Naive thymus-derived CD4-positive, alpha-beta T cell (primary cell): ENCODE data around the gene RC3H1. TPM values are rescaled to one million over a fixed set of nuclear protein-coding genes. Genes with fewer than 3 reads are reported as not detected.
"Not testable (repeated sequence)": the region's sequence is repeated elsewhere in the genome, so short reads cannot be mapped to it uniquely, and the experiment has no call there.

Source experiments
- ATAC-seq: fragments of 150-1000 bp; cut with Tn5 transposase; 2 replicates; pipeline ENCODE4 v1.10.0; 2021; ENCODE audit warnings: mild to moderate bottlenecking, moderate library complexity
- CTCF ChIA-PET: fragments of 350-600 bp; sonication (Branson Sonifier 250); formaldehyde crosslinking; loops from one replicate; lab custom pipeline; 2021; ENCODE audit warnings: antibody characterized with exemption; lab: Charles Lee
- POLR2A ChIA-PET: fragments of 350-600 bp; sonication (Branson Sonifier 250); formaldehyde crosslinking; loops from one replicate; lab custom pipeline; 2021; ENCODE audit warnings: antibody characterized with exemption, inconsistent platforms; lab: Charles Lee
- DNase-seq, 9 donors: peaks; one replicate each; pipeline versions ENCODE4 v3.0.0 to v3.0.0-alpha.2; 2020 to 2022; ENCODE audit warnings: mixed read lengths in 1 of 9
- H3K27ac ChIP-seq: one replicate; pipeline ENCODE4 v1.7.0; 2013; ENCODE audit warnings: mild to moderate bottlenecking, low read depth, low read length, moderate library complexity
- H3K27me3 ChIP-seq, 2 donors: one replicate each; pipeline ENCODE4 v1.7.0; 2013; ENCODE audit warnings: low read length in 2 of 2, mild to moderate bottlenecking in 2 of 2, moderate library complexity in 2 of 2; ENCODE audit not compliant: control insufficient read depth in 2 of 2, insufficient read depth in 2 of 2
- H3K36me3 ChIP-seq, 3 experiments: 1 replicate in 2 of 3; 2 replicates in 1 of 3; pipeline ENCODE4 v1.7.0; 2013; ENCODE audit warnings: low read length in 3 of 3, mild to moderate bottlenecking in 3 of 3, moderate library complexity in 1 of 3; ENCODE audit not compliant: insufficient read depth in 3 of 3, control insufficient read depth in 2 of 3
- H3K4me1 ChIP-seq, 2 donors: one replicate each; pipeline ENCODE4 v1.7.0; 2013; ENCODE audit warnings: low read length in 2 of 2, mild to moderate bottlenecking in 2 of 2, moderate library complexity in 1 of 2; ENCODE audit not compliant: control insufficient read depth in 2 of 2, insufficient read depth in 2 of 2
- H3K4me3 ChIP-seq: 2 replicates; pipeline ENCODE4 v1.7.0; 2013; ENCODE audit warnings: mild to moderate bottlenecking, low read length
- H3K9me3 ChIP-seq, 3 experiments: 1 replicate in 2 of 3; 2 replicates in 1 of 3; pipeline ENCODE4 v1.7.0; 2013; ENCODE audit warnings: low read length in 3 of 3; ENCODE audit not compliant: control insufficient read depth in 2 of 3
- H3K27ac Mint-ChIP-seq, 9 donors: one replicate each; pipeline ENCODE4 v1.8.0; 2020 to 2022; ENCODE audit warnings: mixed read lengths in 9 of 9, mild to moderate bottlenecking in 8 of 9, moderate library complexity in 5 of 9, inconsistent platforms in 2 of 9
- H3K27me3 Mint-ChIP-seq, 5 donors: one replicate each; pipeline ENCODE4 v1.8.0; 2021 to 2022; ENCODE audit warnings: mixed read lengths in 5 of 5, mild to moderate bottlenecking in 1 of 5
- H3K36me3 Mint-ChIP-seq, 5 donors: one replicate each; pipeline ENCODE4 v1.8.0; 2020 to 2022; ENCODE audit warnings: mixed read lengths in 5 of 5, mild to moderate bottlenecking in 3 of 5, inconsistent platforms in 1 of 5
- H3K4me1 Mint-ChIP-seq, 7 donors: one replicate each; pipeline ENCODE4 v1.8.0; 2020 to 2022; ENCODE audit warnings: mixed read lengths in 7 of 7, mild to moderate bottlenecking in 3 of 7, inconsistent platforms in 1 of 7
- H3K4me3 Mint-ChIP-seq, 10 donors: one replicate each; pipeline ENCODE4 v1.8.0; 2020 to 2022; ENCODE audit warnings: mild to moderate bottlenecking in 10 of 10, mixed read lengths in 10 of 10, moderate library complexity in 6 of 10, inconsistent platforms in 2 of 10
- H3K9me3 Mint-ChIP-seq, 11 donors: one replicate each; pipeline ENCODE4 v1.8.0; 2020 to 2022; ENCODE audit warnings: mixed read lengths in 11 of 11, mild to moderate bottlenecking in 4 of 11, inconsistent platforms in 1 of 11, moderate library complexity in 1 of 11
- intact Hi-C, 2 donors: fragments of 100-400 bp; cut with micrococcal nuclease; formaldehyde crosslinking; loops; one replicate each; pipeline ENCODE4 v1.15.1; 2023
- polyA plus RNA-seq, 2 donors: library from polyadenylated mRNA; unstranded; fragments of 300-500 nt; fragmentation: Illumina TruSeq; gene quantifications; one replicate each; pipeline ENCODE4 v1.2.3, GENCODE V29; 2021
- total RNA-seq, 6 experiments: library from RNA in 5 of 6; stranded (reverse) in 5 of 6; gene quantifications; 1 replicate in 5 of 6; 2 replicates in 1 of 6; pipeline ENCODE4 v1.2.3 and lab custom pipeline; 2021 to 2026

RC3H1 gene
- total and polyA plus RNA-seq, 7 experiments from 2014 or later, result 6.7 to 49.5 (median 40.5) TPM

- peaks cover 24 to 83% (median 60%) of the 10 kb centered on the region in 7 donors for H3K4me1 Mint-ChIP-seq
- ChIA-PET POLR2A (no interaction called here), CTCF (interaction anchor here (0.6 kb wide), 1 partner anchor 1999 kb away, joined by 4 read pairs; no protein-coding TSS in a partner anchor)
- H3K4me1 ChIP-seq, result peaks cover 0 to 7% of the 10 kb centered on the region in 2 donors
- H3K36me3 Mint-ChIP-seq, result peaks cover 0 to 15% (median 2%) of the 10 kb centered on the region in 5 donors
- no peak for ATAC-seq
- peak overlapping the region in 4 of 9 donors; percentile 29 to 62 (median 46) for H3K27ac Mint-ChIP-seq
- H3K36me3 ChIP-seq, result peaks cover 0 to 5% (median 0%) of the 10 kb centered on the region in 3 experiments
- H3K27me3 ChIP-seq, result no peaks in the 10 kb centered on the region
- intact Hi-C loops, result loop anchor here in 1 of 2 donors (2.0 kb wide), 1 partner anchor 15 kb away; no protein-coding TSS in a partner anchor
- no peaks in the 10 kb centered on the region for H3K9me3 ChIP-seq
- H3K27me3 Mint-ChIP-seq, result no peaks in the 10 kb centered on the region
- no peaks in the 10 kb centered on the region for H3K9me3 Mint-ChIP-seq
- no peak overlapping the region for H3K27ac ChIP-seq
- no peak overlapping the region for H3K4me3 ChIP-seq
- DNase-seq, result no peak
- peak overlapping the region in 1 of 10 donors; percentile 3 for H3K4me3 Mint-ChIP-seq
Observed at GRCh38 chr1:174001573-174001972, 20.6 kb downstream of the RC3H1 start.

GRCh38 chr1:174000371-174000770 lies 21.8 kb downstream of the RC3H1 start:
- ChIA-PET CTCF (no interaction called here), POLR2A (no interaction called here)
- ATAC-seq (no peak), DNase-seq (no peak)
- Histone ChIP-seq H3K4me3 (no peak overlapping the region), H3K27ac (no peak overlapping the region), H3K4me1 (peaks cover 0 to 7% of the 10 kb centered on the region in 2 donors), H3K9me3 (no peaks in the 10 kb centered on the region), H3K36me3 (peaks cover 0 to 8% (median 0%) of the 10 kb centered on the region in 3 experiments), H3K27me3 (no peaks in the 10 kb centered on the region)
- H3K27me3 Mint-ChIP-seq, result no peaks in the 10 kb centered on the region
- peak overlapping the region in 2 of 10 donors; percentile 3 to 36 for H3K4me3 Mint-ChIP-seq
- intact Hi-C loops, result loop anchor here in 1 of 2 donors (2.0 kb wide), 1 partner anchor 16 kb away; no protein-coding TSS in a partner anchor
- peaks cover 0 to 12% (median 3%) of the 10 kb centered on the region in 5 donors for H3K36me3 Mint-ChIP-seq
- no peaks in the 10 kb centered on the region for H3K9me3 Mint-ChIP-seq
- peaks cover 27 to 78% (median 58%) of the 10 kb centered on the region in 7 donors for H3K4me1 Mint-ChIP-seq
- H3K27ac Mint-ChIP-seq, result peak overlapping the region in 3 of 9 donors; percentile 29 to 68 (median 62)

GRCh38 chr1:173997791-173998190 lies 24.4 kb downstream of the RC3H1 start:
- Histone ChIP-seq H3K27me3 (no peaks in the 10 kb centered on the region), H3K4me1 (peaks cover 0 to 5% of the 10 kb centered on the region in 2 donors), H3K4me3 (no peak overlapping the region), H3K27ac (peak overlapping the region; percentile 20), H3K9me3 (no peaks in the 10 kb centered on the region), H3K36me3 (peaks cover 0 to 9% (median 0%) of the 10 kb centered on the region in 3 experiments)
- no peak for DNase-seq
- ChIA-PET CTCF (no interaction called here), POLR2A (no interaction called here)
- no peaks in the 10 kb centered on the region for H3K27me3 Mint-ChIP-seq
- H3K4me1 Mint-ChIP-seq, result peaks cover 27 to 66% (median 49%) of the 10 kb centered on the region in 7 donors
- ATAC-seq, result no peak
- no peak overlapping the region for H3K4me3 Mint-ChIP-seq
- H3K36me3 Mint-ChIP-seq, result peaks cover 0 to 5% (median 3%) of the 10 kb centered on the region in 5 donors
- H3K27ac Mint-ChIP-seq, result peak overlapping the region in 5 of 9 donors; percentile 1 to 76 (median 10)
- H3K9me3 Mint-ChIP-seq, result no peaks in the 10 kb centered on the region
- intact Hi-C loops, result loop anchor here in 1 of 2 donors (5.0 kb wide), 1 partner anchor 220 kb away; no protein-coding TSS in a partner anchor

GRCh38 chr1:173996995-173997394 lies 25.2 kb downstream of the RC3H1 start:
- Histone ChIP-seq H3K4me3 (no peak overlapping the region), H3K36me3 (peaks cover 0 to 17% (median 3%) of the 10 kb centered on the region in 3 experiments), H3K4me1 (peaks cover 0 to 2% of the 10 kb centered on the region in 2 donors), H3K27ac (no peak overlapping the region), H3K9me3 (no peaks in the 10 kb centered on the region), H3K27me3 (no peaks in the 10 kb centered on the region)
- ATAC-seq, result no peak
- peaks cover 3 to 13% (median 5%) of the 10 kb centered on the region in 5 donors for H3K36me3 Mint-ChIP-seq
- ChIA-PET POLR2A (no interaction called here), CTCF (no interaction called here)
- DNase-seq, result no peak
- H3K27ac Mint-ChIP-seq, result peak overlapping the region in 2 of 9 donors; percentile 36 to 44
- H3K4me3 Mint-ChIP-seq, result no peak overlapping the region
- no peaks in the 10 kb centered on the region for H3K27me3 Mint-ChIP-seq
- peaks cover 21 to 58% (median 45%) of the 10 kb centered on the region in 7 donors for H3K4me1 Mint-ChIP-seq
- intact Hi-C loops, result loop anchor here in 1 of 2 donors (5.0 kb wide), 1 partner anchor 220 kb away; no protein-coding TSS in a partner anchor
- H3K9me3 Mint-ChIP-seq, result no peaks in the 10 kb centered on the region

GRCh38 chr1:173995475-173995874 lies 26.7 kb downstream of the RC3H1 start:
- H3K27me3 Mint-ChIP-seq, result no peaks in the 10 kb centered on the region
- no peak for ATAC-seq
- no peaks in the 10 kb centered on the region for H3K27me3 ChIP-seq
- peaks cover 3 to 22% (median 7%) of the 10 kb centered on the region in 5 donors for H3K36me3 Mint-ChIP-seq
- intact Hi-C loops, result loop anchor here in 1 of 2 donors (5.0 kb wide), 1 partner anchor 222 kb away; no protein-coding TSS in a partner anchor
- CTCF ChIA-PET, result no interaction called here
- H3K9me3 ChIP-seq, result no peaks in the 10 kb centered on the region
- peaks cover 9 to 20% (median 10%) of the 10 kb centered on the region in 3 experiments for H3K36me3 ChIP-seq
- H3K27ac ChIP-seq, result no peak overlapping the region
- H3K4me1 ChIP-seq, result peaks cover 0 to 2% of the 10 kb centered on the region in 2 donors
- H3K4me3 ChIP-seq, result no peak overlapping the region
- POLR2A ChIA-PET, result no interaction called here
- no peak for DNase-seq
- H3K4me1 Mint-ChIP-seq, result peaks cover 16 to 43% (median 30%) of the 10 kb centered on the region in 7 donors
- no peak overlapping the region for H3K4me3 Mint-ChIP-seq
- H3K9me3 Mint-ChIP-seq, result no peaks in the 10 kb centered on the region
- H3K27ac Mint-ChIP-seq, result peak overlapping the region in 4 of 9 donors; percentile 3 to 69 (median 39)

- H3K27ac ChIP-seq, H3K4me1 ChIP-seq, H3K4me3 Mint-ChIP-seq, H3K27me3 ChIP-seq, H3K4me3 ChIP-seq, ATAC-seq, DNase-seq, H3K9me3 ChIP-seq, intact Hi-C loops, POLR2A ChIA-PET, H3K27ac Mint-ChIP-seq, CTCF ChIA-PET, H3K9me3 Mint-ChIP-seq, H3K27me3 Mint-ChIP-seq: not testable (repeated sequence)
- H3K36me3 Mint-ChIP-seq, result peaks cover 5 to 24% (median 9%) of the 10 kb centered on the region in 5 donors
- H3K36me3 ChIP-seq, result peaks cover 10 to 24% (median 12%) of the 10 kb centered on the region in 3 experiments
- peaks cover 14 to 33% (median 26%) of the 10 kb centered on the region in 7 donors for H3K4me1 Mint-ChIP-seq
Observed at GRCh38 chr1:173993948-173994347, 28.2 kb downstream of the RC3H1 start.
